Gastroesophageal sphincter (tissue), 4 donors: Measurements from ENCODE around the gene RAPGEF5. TPM values are rescaled to one million over a fixed set of nuclear protein-coding genes. Genes with fewer than 3 reads are reported as not detected.

Source experiments
- ATAC-seq: fragments of 150-250 bp; one replicate; pipeline ENCODE4 v1.9.1; 2016; ENCODE audit warnings: mild to moderate bottlenecking, moderate library complexity
- H3K27ac ChIP-seq, 4 donors: fragments of 200-600 bp; sonication (generic) in 3 of 4; 1 replicate in 3 of 4; 2 replicates in 1 of 4; pipeline ENCODE4 v1.5.1; 2016 to 2019
- H3K27me3 ChIP-seq: fragments of 200-600 bp; sonication (generic); one replicate; pipeline ENCODE4 v1.5.1; 2019
- H3K36me3 ChIP-seq, 2 donors: fragments of 200-600 bp; sonication (generic); one replicate each; pipeline ENCODE4 v1.5.1; 2019; ENCODE audit warnings: control low read depth in 1 of 2
- H3K4me1 ChIP-seq, 3 donors: fragments of 200-600 bp; sonication (generic); 1 replicate in 2 of 3; 2 replicates in 1 of 3; pipeline ENCODE4 v1.5.1; 2016 to 2019; ENCODE audit warnings: control low read depth in 2 of 3
- H3K4me3 ChIP-seq, 2 donors: fragments of 200-600 bp; sonication (generic); one replicate each; pipeline ENCODE4 v1.5.1; 2019; ENCODE audit warnings: mild to moderate bottlenecking in 1 of 2, moderate library complexity in 1 of 2
- H3K9me3 ChIP-seq, 3 donors: fragments of 200-600 bp; sonication (generic); one replicate each; pipeline ENCODE4 v1.5.1; 2017 to 2019; ENCODE audit warnings: control low read depth in 2 of 3
- CTCF ChIP-seq, 4 experiments: fragments of 200-600 bp in 2 of 4; fragments of 450-650 bp in 2 of 4; sonication (generic) in 1 of 4; IDR thresholded peaks; one replicate each; pipeline ENCODE4 v1.5.1; 2017 to 2019; ENCODE audit warnings: antibody characterized with exemption in 4 of 4, mild to moderate bottlenecking in 2 of 4, moderate library complexity in 2 of 4
- EP300 ChIP-seq: sonication (generic); formaldehyde crosslinking; IDR thresholded peaks from one replicate; pipeline ENCODE4 v1.6.1; 2017; ENCODE audit warnings: antibody characterized with exemption, mild to moderate bottlenecking
- POLR2A ChIP-seq, 2 donors: fragments of 450-650 bp; IDR thresholded peaks; one replicate each; pipeline ENCODE4 v1.6.1; 2017; ENCODE audit warnings: antibody characterized with exemption in 2 of 2, mild to moderate bottlenecking in 2 of 2, moderate library complexity in 1 of 2
- POLR2AphosphoS5 ChIP-seq: sonication (generic); formaldehyde crosslinking; IDR thresholded peaks from one replicate; pipeline ENCODE4 v1.6.1; 2017; ENCODE audit warnings: antibody characterized with exemption
- WGBS, 2 donors: methylation state at CpG; one replicate each; pipeline ENCODE4 v1.1.5; 2018; ENCODE audit warnings: low coverage in 1 of 2; 5-methylcytosine and 5-hydroxymethylcytosine counted together
- total RNA-seq, 4 donors: library from RNA; depleted of rRNA; stranded (reverse); fragments of >200 nt; gene quantifications; one replicate each; pipeline ENCODE4 v1.1.0, GENCODE V29; 2016

Gene RAPGEF5
- total RNA-seq, 4 donors from 2014 or later, result 21.5 to 29.8 (median 26.6) TPM

- H3K9me3 ChIP-seq, result no peaks in the 10 kb centered on the region
- no peaks in the 10 kb centered on the region for H3K4me1 ChIP-seq
- no peak overlapping the region for H3K4me3 ChIP-seq
- H3K36me3 ChIP-seq, result no peaks in the 10 kb centered on the region
- H3K27me3 ChIP-seq, result no peaks in the 10 kb centered on the region
- TF ChIP-seq POLR2AphosphoS5, result no peak
- no peak for TF ChIP-seq CTCF (IDR thresholded peaks at IDR 0.05)
- TF ChIP-seq EP300, result no peak
- no peak for TF ChIP-seq POLR2A (IDR thresholded peaks at IDR 0.05)
- H3K27ac ChIP-seq, result no peak overlapping the region
- ATAC-seq, result no peak
- 81 to 100% methylated on average over 2 to 3 of the region's 6 CpGs for WGBS, 2 donors
These were observed 68.8 kb downstream of the RAPGEF5 start for GRCh38 chr7:22288202-22288601.

GRCh38 chr7:22287412-22287811 lies 69.5 kb downstream of the RAPGEF5 start:
- no peak for ATAC-seq
- no peaks in the 10 kb centered on the region for H3K36me3 ChIP-seq
- 70 to 74% methylated on average over 2 of the region's 2 CpGs for WGBS, 2 donors

GRCh38 chr7:22286436-22286835 lies 70.5 kb downstream of the RAPGEF5 start:
- no peaks in the 10 kb centered on the region for H3K36me3 ChIP-seq
- no peak for TF ChIP-seq CTCF (IDR thresholded peaks at IDR 0.05)
- TF ChIP-seq EP300, result no peak
- TF ChIP-seq POLR2AphosphoS5, result no peak
- TF ChIP-seq POLR2A (IDR thresholded peaks at IDR 0.05), result no peak
- H3K4me3 ChIP-seq, result no peak overlapping the region
- WGBS, 2 donors, result 64 to 68% methylated on average over 2 of the region's 2 CpGs
- H3K27ac ChIP-seq, result no peak overlapping the region
- no peaks in the 10 kb centered on the region for H3K9me3 ChIP-seq
- no peaks in the 10 kb centered on the region for H3K4me1 ChIP-seq
- H3K27me3 ChIP-seq, result no peaks in the 10 kb centered on the region
- no peak for ATAC-seq

More at GRCh38 chr7:22287412-22287811, 69.5 kb downstream of the RAPGEF5 start:
- Histone ChIP-seq H3K27ac (no peak overlapping the region), H3K4me3 (no peak overlapping the region), H3K27me3 (no peaks in the 10 kb centered on the region), H3K4me1 (no peaks in the 10 kb centered on the region), H3K9me3 (no peaks in the 10 kb centered on the region)
- TF ChIP-seq POLR2A (IDR thresholded peaks at IDR 0.05) (no peak), POLR2AphosphoS5 (no peak), CTCF (IDR thresholded peaks at IDR 0.05) (no peak), EP300 (no peak)

GRCh38 chr7:22281481-22281880 lies 75.5 kb downstream of the RAPGEF5 start:
- Histone ChIP-seq H3K36me3 (no peaks in the 10 kb centered on the region), H3K4me1 (no peaks in the 10 kb centered on the region), H3K27me3 (no peaks in the 10 kb centered on the region), H3K9me3 (no peaks in the 10 kb centered on the region), H3K27ac (no peak overlapping the region), H3K4me3 (no peak overlapping the region)
- no peak for ATAC-seq
- TF ChIP-seq EP300, result no peak
- 90 to 91% methylated on average over 2 of the region's 2 CpGs for WGBS, 2 donors

GRCh38 chr7:22280031-22280430 lies 76.9 kb downstream of the RAPGEF5 start:
- WGBS, 2 donors, result 76 to 82% methylated on average over 3 of the region's 3 CpGs
- no peak for ATAC-seq
- no peak overlapping the region for H3K4me3 ChIP-seq
- no peaks in the 10 kb centered on the region for H3K36me3 ChIP-seq
- H3K27ac ChIP-seq, result no peak overlapping the region
- no peaks in the 10 kb centered on the region for H3K4me1 ChIP-seq
- no peaks in the 10 kb centered on the region for H3K9me3 ChIP-seq
- TF ChIP-seq POLR2AphosphoS5, result no peak
- TF ChIP-seq CTCF (IDR thresholded peaks at IDR 0.05), result no peak
- no peak for TF ChIP-seq POLR2A (IDR thresholded peaks at IDR 0.05)
- TF ChIP-seq EP300, result no peak
- H3K27me3 ChIP-seq, result no peaks in the 10 kb centered on the region
